Measurements from ENCODE around the gene NELFB. TPM values are rescaled to one million over a fixed set of nuclear protein-coding genes. Genes with fewer than 3 reads are reported as not detected.

Gene NELFB
- total RNA-seq, 1 donor from 2014 or later, result 58.2 TPM

GRCh38 chr9:137227054-137227852, 27.9 kb upstream of the NELFB start, which contains the start of gene RNF224:
TSS of gene RNF224 (plus strand) at chr9:137227502. CDS start at chr9:137228336, 834 bp downstream.
- TF ChIP-seq CTCF (IDR thresholded peaks at IDR 0.05), result no peak
- Mint-ChIP-seq H3K4me1 (peaks cover 18% of the 10 kb centered on the region), H3K36me3 (ENCODE audit: low read depth) (no peaks in the 10 kb centered on the region), H3K4me3 (no peak within 1 kb of the TSS), H3K9me3 (no peaks in the 10 kb centered on the region), H3K27ac (peak within 1 kb of the TSS; percentile 35), H3K27me3 (peaks cover 2% of the 10 kb centered on the region)
- intact Hi-C loops (cut with micrococcal nuclease), result loop anchor here (1.0 to 10.0 kb wide), 5 partner anchors 38 to 342 kb away; partner anchors contain the start of genes C8G, FBXW5, NPDC1 and TRAF2
- ChIA-PET POLR2A (interaction anchor here (0.6 to 1.9 kb wide), 10 partner anchors 13 to 181 kb away, joined by 3 to 10 read pairs (median 4); partner anchors contain the start of genes ANAPC2, MAN1B1, NDOR1 and NPDC1), CTCF (interaction anchor here (0.9 to 4.1 kb wide), 12 partner anchors 9 to 198 kb away, joined by 3 to 21 read pairs (median 5); partner anchors contain the start of genes ANAPC2, DPP7, NDOR1 and NPDC1)
- ATAC-seq (ENCODE audit: low read depth) (peak; percentile 41), DNase-seq (peak; percentile 74)

- DNase-seq, result no peak
- Mint-ChIP-seq H3K36me3 (ENCODE audit: low read depth) (no peaks in the 10 kb centered on the region), H3K27ac (peak overlapping the region; percentile 15), H3K4me1 (peaks cover 16% of the 10 kb centered on the region), H3K27me3 (peaks cover 2% of the 10 kb centered on the region), H3K4me3 (no peak overlapping the region), H3K9me3 (no peaks in the 10 kb centered on the region)
- no peak for ATAC-seq (ENCODE audit: low read depth)
- intact Hi-C loops (cut with micrococcal nuclease), result loop anchor here (1.0 to 10.0 kb wide), 5 partner anchors 39 to 343 kb away; partner anchors contain the start of genes C8G, FBXW5, NPDC1 and TRAF2
- ChIA-PET CTCF (interaction anchor here (0.9 to 4.1 kb wide), 9 partner anchors 8 to 199 kb away, joined by 3 to 21 read pairs (median 10); partner anchors contain the start of genes ANAPC2, NPDC1 and SSNA1), POLR2A (interaction anchor here (0.6 to 1.9 kb wide), 6 partner anchors 23 to 181 kb away, joined by 3 to 10 read pairs (median 4); partner anchors contain the start of genes ANAPC2, MAN1B1, NDOR1 and SSNA1)
- no peak for TF ChIP-seq CTCF (IDR thresholded peaks at IDR 0.05)
Measured at GRCh38 chr9:137227853-137228505, 27.1 kb upstream of the NELFB start.

- Mint-ChIP-seq H3K4me3 (no peak overlapping the region), H3K27me3 (peaks cover 2% of the 10 kb centered on the region), H3K4me1 (peaks cover 12% of the 10 kb centered on the region), H3K36me3 (ENCODE audit: low read depth) (no peaks in the 10 kb centered on the region), H3K27ac (no peak overlapping the region), H3K9me3 (no peaks in the 10 kb centered on the region)
- no peak for TF ChIP-seq CTCF (IDR thresholded peaks at IDR 0.05)
- no peak for ATAC-seq (ENCODE audit: low read depth)
- DNase-seq, result no peak
- POLR2A ChIA-PET, result interaction anchor here (1.0 to 1.9 kb wide), 3 partner anchors 39 to 182 kb away, joined by 3 to 10 read pairs (median 4); partner anchors contain the start of genes ANAPC2 and SSNA1
- CTCF ChIA-PET, result interaction anchor here (4.1 kb wide), 1 partner anchor 182 kb away, joined by 21 read pairs; the partner anchor contains the start of gene NPDC1
- intact Hi-C loops (cut with micrococcal nuclease), result loop anchor here (10.0 kb wide), 2 partner anchors 284 to 344 kb away; partner anchors contain the start of genes C8G, FBXW5 and TRAF2
Measured at GRCh38 chr9:137228506-137228967, 26.6 kb upstream of the NELFB start.

GRCh38 chr9:137228968-137229896, 25.9 kb upstream of the NELFB start:
- intact Hi-C loops (cut with micrococcal nuclease), result loop anchor here (10.0 kb wide), 2 partner anchors 284 to 344 kb away; partner anchors contain the start of genes C8G, FBXW5 and TRAF2
- DNase-seq (no peak), ATAC-seq (ENCODE audit: low read depth) (no peak)
- ChIA-PET POLR2A (no interaction called here), CTCF (interaction anchor here (1.5 kb wide), 1 partner anchor 200 kb away, joined by 3 read pairs; no protein-coding TSS in a partner anchor)
- Mint-ChIP-seq H3K36me3 (ENCODE audit: low read depth) (no peaks in the 10 kb centered on the region), H3K4me1 (peaks cover 11% of the 10 kb centered on the region), H3K27ac (no peak overlapping the region), H3K27me3 (peaks cover 2% of the 10 kb centered on the region), H3K4me3 (no peak overlapping the region), H3K9me3 (no peaks in the 10 kb centered on the region)
- TF ChIP-seq CTCF (IDR thresholded peaks at IDR 0.05), result no peak

Data from activated B cell treated with CpG ODN at 0.5 μM for 24 hours (primary cell).